ENCODE measurements around the gene NRG3.
"Not testable (repeated sequence)": the region's sequence is repeated elsewhere in the genome, so short reads cannot be mapped to it uniquely, and the experiment has no call there.

NRG3 gene

DNA sequence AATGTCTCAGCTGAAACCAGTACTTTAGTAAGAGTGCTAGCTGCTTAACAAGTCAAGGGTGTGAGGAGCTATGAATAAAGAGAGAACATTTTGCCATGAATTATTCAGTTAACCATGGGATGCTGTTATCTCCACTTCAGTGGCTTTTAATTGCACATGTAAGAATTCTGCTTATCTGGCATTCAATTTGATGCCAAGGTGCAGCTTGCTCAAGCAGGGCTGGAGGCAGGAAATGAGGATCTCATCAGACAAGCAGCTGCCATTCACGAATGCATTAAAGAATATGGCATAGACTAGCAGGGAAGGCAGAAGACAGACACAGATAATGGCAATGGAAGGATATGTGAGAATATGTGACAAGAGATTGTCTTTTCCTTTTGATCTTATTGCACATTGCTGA lies 697.8 kb downstream of the NRG3 start:
- DNase-seq (ENCODE audit: low read depth in 2 of 2) = no peak

DNA sequence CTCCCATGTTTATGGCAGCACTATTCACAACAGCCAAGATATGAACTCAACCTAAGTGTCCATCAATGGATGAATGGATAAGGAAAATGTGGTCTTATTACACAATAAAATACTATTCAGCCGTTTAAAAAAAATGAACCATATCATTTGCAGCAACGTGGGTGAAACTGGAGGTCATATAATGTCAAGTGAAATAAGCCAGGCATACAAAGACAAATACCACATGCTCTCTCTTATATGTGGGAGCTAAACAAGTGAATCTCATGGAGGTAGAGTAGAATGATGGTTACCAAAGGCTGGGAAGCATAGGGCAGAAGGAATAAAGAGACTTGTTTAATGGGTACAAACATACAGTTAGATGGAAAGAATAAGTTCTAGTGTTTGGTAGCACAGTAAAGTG lies 699.1 kb downstream of the NRG3 start:
- DNase-seq (ENCODE audit: low read depth in 2 of 2) = no peak

DNA sequence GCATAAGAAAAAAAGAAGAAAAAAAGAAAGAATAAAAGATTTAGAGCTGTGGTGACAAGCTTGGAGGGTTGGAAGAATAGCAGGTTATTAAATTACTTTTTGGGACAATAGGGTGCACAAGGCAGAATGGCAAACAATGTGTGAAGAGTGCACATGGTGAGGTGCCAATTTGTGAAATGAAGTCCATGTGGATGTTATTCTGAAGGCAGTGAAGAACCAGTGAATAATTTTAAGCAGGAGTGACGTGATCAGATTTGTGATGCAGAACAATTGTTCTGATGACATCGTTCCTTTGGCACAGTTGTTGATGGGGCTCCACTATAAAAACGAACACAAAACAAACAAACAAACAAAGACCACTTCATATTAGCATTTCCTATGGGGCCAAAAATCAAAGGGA lies 700.3 kb downstream of the NRG3 start:
- no peak for DNase-seq (ENCODE audit: low read depth in 2 of 2)

DNA sequence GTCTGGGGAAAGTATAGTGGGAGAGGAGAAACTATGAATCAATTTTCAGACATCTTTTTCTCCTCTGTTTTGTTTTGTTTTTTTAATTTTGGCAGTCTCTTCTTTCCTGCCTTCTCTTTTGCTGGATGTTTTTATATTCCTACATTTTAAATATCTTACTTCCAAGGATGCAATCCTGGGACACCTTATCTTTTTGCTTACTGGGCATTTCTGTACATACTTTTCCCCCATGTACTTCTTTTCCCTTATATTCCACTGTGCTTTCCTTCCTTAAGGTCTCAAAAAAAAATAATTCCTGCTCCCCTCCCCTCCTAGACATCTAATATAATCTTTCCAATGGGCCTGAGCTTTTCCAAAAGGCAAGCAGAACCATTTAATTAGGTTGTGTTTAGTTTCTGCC lies 701.1 kb downstream of the NRG3 start:
- no peak for DNase-seq (ENCODE audit: low read depth in 2 of 2)

DNA sequence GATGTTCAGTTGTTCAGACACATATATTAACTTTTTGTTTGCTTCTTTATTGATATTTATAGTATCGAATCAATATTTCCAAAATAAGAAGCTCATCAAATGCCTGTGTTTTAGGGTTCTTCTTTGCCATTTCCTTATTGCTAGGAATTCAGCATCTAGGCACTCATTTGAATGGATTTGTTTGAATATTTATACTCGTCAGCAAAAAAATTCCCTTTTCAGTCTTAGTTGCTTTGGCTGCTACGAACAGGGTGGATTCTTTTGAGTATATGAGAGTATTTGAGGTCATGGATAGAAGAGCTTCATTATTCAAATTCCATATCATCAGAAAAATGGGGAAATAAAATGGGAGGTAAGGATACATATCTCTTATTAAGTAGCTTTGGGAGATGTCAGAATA lies 706.9 kb downstream of the NRG3 start:
- no peak for DNase-seq (ENCODE audit: low read depth in 2 of 2)

DNA sequence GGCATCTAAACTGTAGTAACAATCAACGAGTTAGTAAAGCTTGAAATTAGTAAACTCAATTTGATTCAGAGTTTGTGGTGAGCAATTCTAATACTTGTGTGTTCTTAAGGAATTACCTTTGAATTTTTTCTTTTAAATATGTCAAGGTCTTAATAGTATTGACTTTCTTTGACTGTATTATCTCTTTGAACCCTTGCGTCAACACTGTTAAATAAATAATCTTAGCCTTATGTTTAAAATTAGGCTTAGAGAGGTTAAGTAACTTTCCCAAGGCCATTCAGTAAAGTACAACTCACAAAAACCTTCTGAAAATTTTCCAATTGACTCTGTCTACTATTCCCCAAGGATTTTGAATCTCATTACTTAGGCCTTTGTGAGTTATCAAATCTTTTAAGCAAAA lies 716.4 kb downstream of the NRG3 start:
- no peak for DNase-seq (ENCODE audit: low read depth in 2 of 2)

DNA sequence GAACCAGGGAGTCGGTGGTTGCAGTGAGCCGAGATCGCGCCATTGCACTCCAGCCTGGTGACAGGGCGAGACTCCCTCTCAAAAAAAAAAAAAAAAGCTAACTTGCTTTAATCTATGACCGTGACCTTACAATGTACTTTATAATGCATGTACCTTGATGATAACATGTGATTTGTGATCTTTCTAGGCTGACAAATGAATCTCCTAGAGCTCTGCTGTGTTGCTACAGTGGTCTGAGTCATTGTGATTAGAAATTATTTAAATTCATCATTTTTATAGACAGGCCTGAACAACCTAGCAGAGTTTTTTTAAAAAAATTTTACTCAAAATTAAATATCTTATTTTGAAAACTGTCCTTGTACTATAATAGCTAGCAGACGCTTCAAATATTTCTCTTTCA lies 722.8 kb downstream of the NRG3 start:
- no peak for DNase-seq (ENCODE audit: low read depth in 2 of 2)

DNA sequence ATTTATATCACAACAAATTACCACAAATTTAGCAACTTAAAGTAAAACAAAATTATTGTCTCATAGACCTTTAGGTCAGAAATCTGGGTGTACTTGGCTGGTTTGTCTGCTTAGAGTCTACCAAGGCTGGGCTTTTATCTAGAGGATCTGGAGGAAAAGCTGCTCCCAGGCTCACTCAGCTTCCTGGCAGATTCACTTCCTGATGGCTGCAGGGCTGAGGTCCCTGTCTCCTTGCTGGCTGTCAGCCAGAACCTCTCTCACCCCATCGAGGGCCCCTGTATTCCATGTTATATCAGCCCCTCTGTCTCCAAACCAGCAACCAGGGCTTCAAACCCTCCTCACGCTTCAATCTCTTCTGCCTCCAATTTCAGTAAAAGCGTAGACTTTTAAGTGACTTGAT lies 734.9 kb downstream of the NRG3 start:
- no peak for DNase-seq (ENCODE audit: low read depth in 2 of 2)

DNA sequence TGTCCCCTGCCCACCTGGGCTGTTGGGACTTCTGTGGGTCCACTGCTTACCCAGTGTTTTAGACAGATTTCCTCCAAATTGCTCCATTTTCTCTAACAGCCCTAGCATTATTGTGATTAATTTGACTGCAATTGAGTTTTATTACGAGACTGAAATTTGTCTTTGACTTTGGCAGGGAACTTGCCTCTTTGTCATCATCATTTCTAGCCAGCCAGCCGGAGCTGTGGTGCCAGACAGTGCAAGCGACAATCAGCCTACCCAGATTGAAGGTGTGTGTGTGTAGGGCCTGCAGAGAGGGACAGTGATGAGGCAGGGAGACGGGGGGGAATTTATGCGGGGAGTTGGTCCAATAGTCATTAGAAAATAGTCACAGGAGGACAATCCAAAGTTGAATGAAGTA lies 743.0 kb downstream of the NRG3 start:
- DNase-seq (ENCODE audit: low read depth in 2 of 2) = no peak

DNA sequence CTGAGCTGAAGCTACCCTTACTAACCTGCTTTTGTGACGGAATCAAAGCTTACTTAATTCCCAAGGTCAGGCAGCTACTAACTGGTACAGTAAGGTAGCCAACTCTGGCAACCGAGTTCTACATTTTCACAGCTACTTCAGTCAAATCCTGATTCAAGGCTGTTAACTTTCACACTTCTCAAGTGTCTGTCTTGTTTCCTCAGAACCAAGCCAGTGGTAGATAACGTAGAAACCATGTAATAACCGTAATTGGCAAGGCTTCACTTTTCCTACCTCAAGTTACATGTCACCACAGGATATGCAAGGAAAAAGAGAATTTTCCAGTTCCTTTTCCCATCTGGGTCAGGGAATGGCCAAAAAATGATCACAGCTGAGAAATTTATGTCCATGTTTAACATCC lies 746.7 kb downstream of the NRG3 start:
- no peak for DNase-seq (ENCODE audit: low read depth in 2 of 2)

DNA sequence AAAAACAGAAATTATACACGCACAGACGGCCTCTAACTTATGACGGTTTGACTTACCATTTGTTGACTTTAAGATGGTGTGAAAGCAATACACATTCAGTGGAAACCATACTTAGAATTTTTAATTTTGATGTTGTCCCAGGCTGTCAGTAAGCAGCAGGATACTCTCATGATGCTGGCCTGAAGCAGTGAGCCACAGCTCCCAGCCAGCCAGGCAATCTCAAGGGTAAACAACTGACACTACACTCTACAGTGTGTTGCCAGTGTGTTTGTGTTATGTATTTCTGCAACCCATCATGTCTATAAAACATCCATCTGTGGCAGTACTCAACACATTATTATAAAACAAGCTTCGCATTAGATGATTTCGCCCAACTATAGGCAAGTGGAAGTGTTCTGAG lies 747.5 kb downstream of the NRG3 start:
- no peak for DNase-seq (ENCODE audit: low read depth in 2 of 2)

DNA sequence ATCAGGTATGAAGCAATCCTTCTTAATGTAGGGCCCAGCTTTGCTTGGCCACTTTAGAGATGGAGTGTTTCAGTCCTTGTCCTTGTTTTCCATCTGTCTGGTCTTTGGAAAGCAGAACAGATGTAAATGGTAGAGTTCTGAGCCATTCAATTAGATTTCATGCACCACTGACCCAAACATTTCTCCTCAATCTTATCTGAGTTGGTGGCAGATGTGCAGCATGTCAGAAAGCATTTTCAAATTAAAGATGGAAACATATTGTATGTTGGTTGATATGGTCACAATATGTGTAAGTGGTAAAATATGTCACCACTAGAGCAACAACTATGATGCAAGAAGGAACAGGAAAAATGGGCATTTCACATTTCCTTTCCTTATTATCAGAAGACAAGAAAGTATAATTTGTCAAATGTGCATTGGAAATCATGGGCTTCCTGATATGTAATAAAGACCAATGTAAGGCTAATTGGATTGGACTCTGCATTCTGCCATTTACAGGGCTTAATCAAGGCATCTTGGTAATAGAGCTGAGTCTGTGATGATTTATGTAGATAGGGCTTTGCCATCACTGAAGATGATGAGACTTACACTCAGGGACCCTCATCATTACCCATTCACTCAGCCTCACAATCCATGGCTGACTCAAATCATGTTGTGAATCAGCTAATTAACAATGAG lies 750.7 kb downstream of the NRG3 start:
- no peak for DNase-seq (ENCODE audit: low read depth in 2 of 2)

DNA sequence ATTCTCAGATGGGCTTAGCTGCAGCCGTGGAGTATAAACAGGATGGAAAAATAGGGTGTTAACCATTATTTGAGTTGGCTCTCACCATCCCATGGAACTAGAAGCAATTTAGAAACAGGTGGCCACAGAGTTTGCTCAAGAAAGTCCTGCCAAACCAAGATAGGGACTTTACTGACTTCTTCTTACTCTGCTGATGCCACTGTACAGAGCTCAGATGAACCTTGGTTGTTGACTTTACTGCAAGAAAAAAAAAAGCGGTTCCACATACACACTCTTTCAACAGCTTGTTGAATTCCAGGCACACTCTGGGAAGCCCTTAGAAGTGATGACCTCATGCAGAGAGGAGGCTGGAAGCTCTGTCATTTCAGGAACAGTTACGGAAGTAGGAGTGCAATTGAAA lies 753.4 kb downstream of the NRG3 start:
- DNase-seq (ENCODE audit: low read depth in 2 of 2) = no peak

DNA sequence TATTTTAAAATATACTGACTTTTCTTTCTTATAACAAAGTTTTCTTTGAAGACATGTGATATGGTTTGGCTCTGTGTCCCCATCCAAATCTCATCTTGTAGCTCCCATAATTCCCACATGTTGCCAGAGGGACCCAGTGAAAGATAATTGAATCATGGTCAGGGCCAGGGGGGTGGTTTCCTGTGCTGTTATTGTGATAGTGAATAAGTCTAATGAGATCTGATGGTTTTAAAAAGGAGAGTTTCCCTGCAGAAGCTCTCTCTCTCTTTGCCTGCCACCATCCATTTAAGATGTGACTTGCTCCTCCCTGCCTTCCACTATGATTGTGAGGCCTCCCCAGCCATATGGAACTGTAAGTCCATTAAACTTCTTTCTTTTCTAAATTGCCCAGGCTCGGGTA lies 768.1 kb downstream of the NRG3 start:
- DNase-seq (ENCODE audit: low read depth in 2 of 2) = no peak

DNA sequence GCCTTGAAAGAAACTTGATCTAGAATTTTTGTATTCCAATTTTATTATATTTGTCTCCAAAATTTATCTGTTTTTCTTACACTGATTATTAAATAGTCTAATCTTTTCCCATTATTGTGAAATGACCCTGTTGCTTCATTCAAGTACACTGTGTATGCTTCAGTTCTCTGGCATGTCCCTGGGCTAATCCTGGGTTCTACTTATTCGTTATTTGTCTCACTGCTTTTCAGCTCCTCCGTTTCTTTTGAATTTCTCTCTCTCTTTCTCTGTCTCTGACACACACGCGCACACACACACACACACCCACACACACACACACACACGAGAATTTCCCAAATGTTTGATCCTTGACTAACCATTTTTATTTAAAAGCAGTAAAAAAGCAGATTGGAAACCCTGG lies 768.6 kb downstream of the NRG3 start:
- DNase-seq (ENCODE audit: low read depth in 2 of 2) = no peak

DNA sequence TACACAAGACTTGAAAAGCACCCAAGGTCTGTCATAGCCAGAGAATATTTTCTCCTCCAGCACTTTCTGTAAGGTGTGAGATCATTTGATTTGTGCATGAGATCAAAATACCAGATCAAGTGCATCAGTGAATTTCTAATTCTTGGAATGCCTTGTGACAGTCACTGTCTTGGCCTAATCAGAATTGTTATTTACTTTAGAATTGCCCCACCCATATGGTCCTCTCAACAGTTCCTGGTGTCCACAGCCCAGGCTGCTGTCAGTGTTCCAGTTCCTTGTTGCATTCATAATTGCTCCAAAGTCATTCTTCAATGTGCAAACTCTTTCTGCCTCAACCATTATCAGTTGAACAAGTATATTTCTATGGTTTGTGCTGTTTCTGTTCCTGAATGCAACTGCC lies 770.2 kb downstream of the NRG3 start:
- no peak for DNase-seq (ENCODE audit: low read depth in 2 of 2)

DNA sequence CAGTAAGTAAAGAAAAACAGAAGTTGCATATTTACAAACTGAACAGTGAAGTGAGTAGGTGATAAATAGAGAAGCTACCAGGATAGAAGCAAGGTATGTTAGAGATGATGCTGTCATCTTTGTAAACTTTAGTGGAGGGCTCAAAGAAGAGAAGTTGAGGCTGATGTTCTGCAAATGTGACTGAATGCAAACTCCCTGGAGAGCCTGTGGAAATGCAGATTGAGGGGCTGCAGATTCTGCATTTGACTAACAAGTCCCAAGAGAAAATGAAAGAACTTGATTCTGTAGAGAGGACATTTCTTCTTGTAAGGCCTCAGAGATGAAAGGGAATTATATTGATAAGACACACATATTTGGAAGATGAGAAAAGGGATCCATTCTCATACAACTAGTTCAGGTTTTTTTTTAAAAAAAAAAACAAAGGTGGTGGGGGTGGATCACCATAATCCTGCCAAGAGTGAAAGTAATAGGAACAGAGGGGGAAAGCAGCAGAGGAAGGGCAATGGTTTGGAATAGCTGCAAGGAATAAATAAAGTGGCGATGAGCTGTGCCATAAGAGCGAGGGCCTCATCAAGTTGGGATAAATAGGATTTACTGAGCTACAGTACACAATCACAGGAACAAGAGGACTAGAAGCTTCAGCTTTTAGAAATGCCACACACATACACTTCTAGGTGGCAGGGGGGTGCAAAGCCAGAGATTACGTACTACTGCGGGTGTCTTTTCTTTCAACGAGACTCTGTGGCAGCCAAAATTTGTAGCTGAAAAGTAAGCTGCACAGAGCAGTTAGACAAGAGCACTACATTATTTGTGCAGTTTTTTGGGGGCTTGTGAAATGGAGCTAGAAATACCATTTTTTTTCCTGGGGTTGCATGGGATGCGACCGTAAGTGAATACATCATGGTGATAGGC lies 778.5 kb downstream of the NRG3 start:
- no peak for DNase-seq (ENCODE audit: low read depth in 2 of 2)

DNA sequence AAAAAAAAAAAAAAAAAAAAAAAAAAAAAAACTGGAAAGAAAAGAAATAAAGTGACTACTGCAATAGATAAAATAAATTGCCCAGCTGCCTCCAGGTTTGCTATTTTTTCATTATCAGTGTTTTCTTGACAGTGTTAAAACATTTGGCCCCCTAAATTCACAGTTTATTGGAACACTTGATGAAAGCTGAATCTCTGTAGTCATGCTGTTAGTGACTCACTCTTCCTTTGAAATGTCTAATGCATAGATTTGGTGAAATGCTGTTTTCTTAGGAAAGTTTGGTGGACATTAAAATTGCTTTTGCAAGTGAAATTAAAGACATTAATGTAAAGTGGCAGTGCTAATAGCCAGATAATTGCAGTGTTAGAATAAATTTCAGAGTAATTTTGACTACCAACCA lies 785.2 kb downstream of the NRG3 start:
- no peak for DNase-seq (ENCODE audit: low read depth in 2 of 2)

DNA sequence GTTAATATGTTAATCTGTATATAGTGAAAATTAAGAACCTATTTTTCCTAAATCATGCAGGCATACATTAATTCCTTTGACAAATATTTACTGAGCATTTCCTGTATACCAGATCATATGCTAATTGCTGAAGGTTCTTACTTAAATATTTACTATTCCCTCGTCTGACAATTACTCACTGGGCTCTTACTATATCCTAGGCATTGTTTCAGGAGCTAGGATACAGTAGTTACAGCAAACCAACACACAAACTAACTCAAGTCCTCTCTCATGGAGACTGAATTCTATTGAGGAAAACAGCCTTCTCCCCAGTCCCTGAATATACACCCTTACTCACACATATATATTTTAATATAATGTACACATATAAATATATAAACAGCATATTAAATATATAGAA lies 786.0 kb downstream of the NRG3 start:
- no peak for DNase-seq (ENCODE audit: low read depth in 2 of 2)

DNA sequence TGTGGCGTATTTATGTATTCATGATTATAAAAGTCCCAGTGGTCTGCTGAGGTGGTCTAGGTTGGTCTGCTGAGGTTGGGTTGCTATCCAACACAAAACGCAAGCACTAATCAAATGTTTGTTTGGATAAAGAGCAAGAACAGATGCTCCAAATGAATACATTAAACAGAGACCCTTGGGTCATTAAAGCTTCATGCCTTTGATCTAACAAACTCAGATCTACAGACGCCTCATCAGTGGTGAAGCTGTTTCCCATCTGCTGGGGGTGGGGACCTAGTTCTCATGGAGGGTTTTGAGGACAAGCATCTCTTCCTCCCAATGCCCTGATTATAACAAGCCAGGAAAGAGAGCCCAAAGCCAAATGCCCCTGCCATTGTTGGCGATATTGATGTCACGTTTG lies 786.7 kb downstream of the NRG3 start:
- no peak for DNase-seq (ENCODE audit: low read depth in 2 of 2)

DNA sequence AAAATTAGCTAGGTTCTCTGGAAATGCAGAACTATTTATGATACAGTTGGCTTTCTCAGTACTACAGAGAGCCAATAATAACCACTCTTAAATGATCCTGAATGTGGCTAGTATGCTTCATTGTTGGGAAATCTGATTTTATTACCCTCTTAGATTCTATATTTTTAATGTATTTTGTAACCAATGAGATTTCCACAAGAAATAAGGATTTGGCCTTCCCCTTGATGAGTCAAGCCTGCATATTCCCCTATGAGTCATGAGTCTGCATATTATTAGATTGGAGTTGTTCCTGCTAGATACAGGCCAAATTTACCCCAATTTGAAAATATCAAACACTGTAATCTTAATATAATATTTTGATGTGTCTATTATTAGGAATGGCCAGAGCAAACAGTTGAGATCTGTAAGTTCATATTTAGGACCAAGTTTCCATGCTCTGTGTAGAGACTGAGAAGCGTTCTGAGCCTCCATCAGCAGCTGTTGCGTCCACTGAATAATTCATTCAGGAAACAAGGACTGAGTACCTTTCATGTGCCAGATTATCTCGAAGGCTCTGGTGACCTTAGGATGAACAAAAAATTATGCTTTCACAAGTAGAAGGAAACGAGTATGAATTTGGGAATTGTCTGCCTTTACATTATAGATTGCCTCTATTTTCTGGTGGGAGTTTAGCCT lies 793.4 kb downstream of the NRG3 start:
- DNase-seq (ENCODE audit: low read depth in 2 of 2) = no peak

DNA sequence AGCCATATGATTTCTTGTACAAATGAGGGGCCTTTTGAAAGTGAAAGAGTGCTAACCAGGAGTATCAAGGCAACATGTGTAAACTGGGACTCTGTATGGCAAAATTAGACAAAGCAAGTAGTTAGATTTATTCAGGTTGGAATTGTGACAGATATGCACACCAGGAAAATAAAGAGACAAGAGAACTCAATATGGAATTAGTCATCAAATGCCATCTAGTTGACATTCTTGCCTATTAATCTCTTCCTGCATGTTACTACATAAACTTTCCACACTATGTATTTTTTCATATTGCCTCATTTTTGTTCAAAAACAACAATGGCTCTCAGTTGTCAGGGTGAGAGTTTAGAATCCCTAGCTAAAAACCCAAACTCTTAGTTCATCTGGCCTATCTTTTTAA lies 799.0 kb downstream of the NRG3 start:
- no peak for DNase-seq (ENCODE audit: low read depth in 2 of 2)

DNA sequence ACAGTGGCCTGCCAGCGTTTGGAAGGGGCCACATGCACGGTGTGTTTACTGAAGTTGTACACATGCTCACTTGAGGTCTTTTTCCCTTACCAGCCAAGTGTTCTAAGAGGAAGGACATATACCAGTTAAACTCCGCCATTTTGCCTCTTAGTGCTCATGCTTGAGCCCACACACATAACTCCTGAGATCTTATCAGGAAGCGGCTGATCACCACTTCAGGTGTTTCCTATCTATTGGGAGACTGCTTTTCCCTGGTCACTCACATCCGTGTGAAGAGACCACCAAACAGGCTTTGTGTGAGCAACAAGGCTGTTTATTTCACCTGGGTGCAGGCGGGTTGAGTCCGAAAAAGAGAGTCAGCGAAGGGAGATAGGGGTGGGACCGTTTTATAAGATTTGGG lies 802.9 kb downstream of the NRG3 start:
- DNase-seq (ENCODE audit: low read depth in 2 of 2) = not testable (repeated sequence)

All from stimulated activated CD8-positive, alpha-beta memory T cell treated with anti-CD3 and anti-CD28 coated beads, Interleukin-2, amount 100 ng/mL, for 1 hour (primary cell).